Fibroblast of lung (primary cell): ENCODE results near the gene ERGIC1. TPM values are rescaled to one million over a fixed set of nuclear protein-coding genes. Genes with fewer than 3 reads are reported as not detected.

ENCODE experiments used
- DNase-seq, 2 donors: peaks; one replicate each; pipeline versions ENCODE4 v3.0.0 to v3.0.0-alpha.2; 2010; ENCODE audit warnings: low read depth in 2 of 2
- H2AFZ ChIP-seq: 2 replicates; pipeline ENCODE4 v1.5.1; 2012; ENCODE audit warnings: low read length, control low read depth, inconsistent platforms
- H3K27ac ChIP-seq: 2 replicates; pipeline ENCODE4 v1.5.1; 2011; ENCODE audit warnings: low read length, control low read depth; ENCODE audit not compliant: insufficient read depth
- H3K27me3 ChIP-seq: 2 replicates; pipeline ENCODE4 v1.5.1; 2011; ENCODE audit warnings: mild to moderate bottlenecking, low read length; ENCODE audit not compliant: control insufficient read depth, insufficient read depth
- H3K36me3 ChIP-seq: 2 replicates; pipeline ENCODE4 v1.5.1; 2011; ENCODE audit warnings: low read length; ENCODE audit not compliant: control insufficient read depth, insufficient read depth
- H3K4me1 ChIP-seq: 2 replicates; pipeline ENCODE4 v1.5.1; 2011; ENCODE audit warnings: low read length; ENCODE audit not compliant: control insufficient read depth, insufficient read depth; ENCODE audit errors: extremely low read depth
- H3K4me2 ChIP-seq: 2 replicates; pipeline ENCODE4 v1.5.1; 2011; ENCODE audit warnings: low read length, control low read depth; ENCODE audit not compliant: insufficient read depth; ENCODE audit errors: extremely low read depth
- H3K4me3 ChIP-seq, 4 experiments: fragments of 200-600 bp in 1 of 4; sonication (generic) in 1 of 4; replicated peaks in 1 of 4; 2 replicates each; pipeline ENCODE4 v1.5.1; 2011 to 2016; ENCODE audit warnings: low read length in 4 of 4, low read depth in 3 of 4, mild to moderate bottlenecking in 3 of 4, control low read depth in 2 of 4, inconsistent platforms in 1 of 4, mixed read lengths in 1 of 4; ENCODE audit not compliant: insufficient read depth in 1 of 4; ENCODE audit errors: control extremely low read depth in 1 of 4
- H3K79me2 ChIP-seq: 2 replicates; pipeline ENCODE4 v1.5.1; 2012; ENCODE audit warnings: mild to moderate bottlenecking, low read length, inconsistent platforms; ENCODE audit not compliant: control insufficient read depth, insufficient read depth
- H3K9ac ChIP-seq: 2 replicates; pipeline ENCODE4 v1.5.1; 2011; ENCODE audit warnings: mild to moderate bottlenecking, low read length, control low read depth; ENCODE audit not compliant: insufficient read depth
- H3K9me3 ChIP-seq: 2 replicates; pipeline ENCODE4 v1.5.1; 2012; ENCODE audit warnings: low read depth, low read length; ENCODE audit not compliant: control insufficient read depth, insufficient read depth
- H4K20me1 ChIP-seq: 2 replicates; pipeline ENCODE4 v1.5.1; 2011; ENCODE audit warnings: low read length; ENCODE audit not compliant: control insufficient read depth, insufficient read depth; ENCODE audit errors: extremely low read depth
- EZH2 ChIP-seq: IDR thresholded peaks from 2 replicates; pipeline ENCODE4 v1.5.1; 2012; ENCODE audit warnings: low read length, control low read depth, mild to moderate bottlenecking; ENCODE audit errors: missing control alignments
- polyA plus RNA-seq, 2 donors: library from polyadenylated mRNA; depleted of rRNA in 1 of 2; stranded (reverse) in 1 of 2; unstranded in 1 of 2; fragments of >200 nt; gene quantifications; 2 replicates each; pipeline ENCODE4 v1.2.1, GENCODE V29; 2011 to 2012; ENCODE audit warnings: missing spikeins in 1 of 2
- total RNA-seq: library from RNA; depleted of rRNA; stranded (reverse); fragments of >200 nt; gene quantifications from 2 replicates; pipeline ENCODE4 v1.2.1, GENCODE V29; 2014
- TF ChIP-seq, protein P1 (sequence below), 2 donors: IDR thresholded peaks in 1 of 2; conservative IDR thresholded peaks in 1 of 2; 1 replicate in 1 of 2; 2 replicates in 1 of 2; pipeline ENCODE4 v1.5.1; 2011 to 2012; ENCODE audit warnings: low read length in 2 of 2, control low read depth in 1 of 2, inconsistent platforms in 1 of 2, low read depth in 1 of 2, mild to moderate bottlenecking in 1 of 2

The ERGIC1 gene
- total and polyA plus RNA-seq, 2 donors (not counting 1 experiment from before 2014, with no cell fraction given): 113 to 171 TPM

DNA sequence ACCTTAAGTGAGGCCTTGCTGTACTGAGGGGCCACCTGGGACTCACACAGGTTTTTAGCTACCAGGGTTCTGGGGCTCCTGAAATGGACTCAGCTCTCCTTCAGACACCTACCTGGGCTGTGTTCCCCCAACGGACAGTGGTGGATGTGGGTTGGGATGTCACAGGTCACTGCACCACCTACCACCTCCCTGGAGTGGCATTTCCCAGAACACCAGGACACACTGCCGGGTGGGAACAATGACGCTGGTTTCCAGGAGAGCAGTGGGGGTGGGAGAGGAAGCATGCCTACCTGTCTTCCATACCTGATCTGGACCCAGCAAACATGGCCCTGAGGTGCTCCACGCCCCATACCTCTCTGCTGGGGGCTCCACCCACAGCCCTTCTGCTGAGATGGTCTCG, 20.9 kb downstream of the ERGIC1 start:
- Histone ChIP-seq H4K20me1 (no peaks in the 10 kb centered on the region), H3K9me3 (no peaks in the 10 kb centered on the region), H3K27me3 (no peaks in the 10 kb centered on the region), H3K9ac (peak overlapping the region; percentile 18), H3K4me1 (peaks cover 49% of the 10 kb centered on the region), H3K4me3 (no peak overlapping the region), H3K4me2 (peak overlapping the region; percentile 18), H3K79me2 (peaks cover 70% of the 10 kb centered on the region), H3K36me3 (peaks cover 2% of the 10 kb centered on the region), H3K27ac (peak overlapping the region; percentile 81), H2AFZ (no peak overlapping the region)
- DNase-seq: no peak
- TF ChIP-seq EZH2: no peak
- TF ChIP-seq, protein P1, sequence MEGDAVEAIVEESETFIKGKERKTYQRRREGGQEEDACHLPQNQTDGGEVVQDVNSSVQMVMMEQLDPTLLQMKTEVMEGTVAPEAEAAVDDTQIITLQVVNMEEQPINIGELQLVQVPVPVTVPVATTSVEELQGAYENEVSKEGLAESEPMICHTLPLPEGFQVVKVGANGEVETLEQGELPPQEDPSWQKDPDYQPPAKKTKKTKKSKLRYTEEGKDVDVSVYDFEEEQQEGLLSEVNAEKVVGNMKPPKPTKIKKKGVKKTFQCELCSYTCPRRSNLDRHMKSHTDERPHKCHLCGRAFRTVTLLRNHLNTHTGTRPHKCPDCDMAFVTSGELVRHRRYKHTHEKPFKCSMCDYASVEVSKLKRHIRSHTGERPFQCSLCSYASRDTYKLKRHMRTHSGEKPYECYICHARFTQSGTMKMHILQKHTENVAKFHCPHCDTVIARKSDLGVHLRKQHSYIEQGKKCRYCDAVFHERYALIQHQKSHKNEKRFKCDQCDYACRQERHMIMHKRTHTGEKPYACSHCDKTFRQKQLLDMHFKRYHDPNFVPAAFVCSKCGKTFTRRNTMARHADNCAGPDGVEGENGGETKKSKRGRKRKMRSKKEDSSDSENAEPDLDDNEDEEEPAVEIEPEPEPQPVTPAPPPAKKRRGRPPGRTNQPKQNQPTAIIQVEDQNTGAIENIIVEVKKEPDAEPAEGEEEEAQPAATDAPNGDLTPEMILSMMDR (conservative IDR thresholded peaks at IDR 0.05 in 1 of 2, IDR thresholded peaks at IDR 0.05 in 1 of 2; ENCODE audit: low read depth in 1 of 2, low read length in 2 of 2): no peak

- no peaks in the 10 kb centered on the region for H4K20me1 ChIP-seq
- H3K36me3 ChIP-seq: peaks cover 2% of the 10 kb centered on the region
- TF ChIP-seq, protein P1 (conservative IDR thresholded peaks at IDR 0.05 in 1 of 2, IDR thresholded peaks at IDR 0.05 in 1 of 2; ENCODE audit: low read depth in 1 of 2, low read length in 2 of 2): no peak
- TF ChIP-seq EZH2: no peak
- H3K4me2 ChIP-seq: peak overlapping the region; percentile 18
- H3K79me2 ChIP-seq: peaks cover 68% of the 10 kb centered on the region
- H3K4me3 ChIP-seq: no peak overlapping the region
- peaks cover 57% of the 10 kb centered on the region for H3K4me1 ChIP-seq
- DNase-seq: peak in 1 of 2 donors; percentile 62
- H3K27me3 ChIP-seq: no peaks in the 10 kb centered on the region
- no peak overlapping the region for H2AFZ ChIP-seq
- H3K9ac ChIP-seq: no peak overlapping the region
- H3K27ac ChIP-seq: peak overlapping the region; percentile 81
- no peaks in the 10 kb centered on the region for H3K9me3 ChIP-seq
Observed at GRCh38 chr5:172855597-172856292, 21.7 kb downstream of the ERGIC1 start.

- no peak overlapping the region for H2AFZ ChIP-seq
- H3K27me3 ChIP-seq: no peaks in the 10 kb centered on the region
- peaks cover 63% of the 10 kb centered on the region for H3K4me1 ChIP-seq
- no peaks in the 10 kb centered on the region for H3K9me3 ChIP-seq
- H3K36me3 ChIP-seq: peaks cover 2% of the 10 kb centered on the region
- TF ChIP-seq, protein P1 (conservative IDR thresholded peaks at IDR 0.05 in 1 of 2, IDR thresholded peaks at IDR 0.05 in 1 of 2; ENCODE audit: low read depth in 1 of 2, low read length in 2 of 2): no peak
- no peak for TF ChIP-seq EZH2
- no peak overlapping the region for H3K9ac ChIP-seq
- no peak for DNase-seq
- H4K20me1 ChIP-seq: no peaks in the 10 kb centered on the region
- H3K4me2 ChIP-seq: no peak overlapping the region
- peaks cover 73% of the 10 kb centered on the region for H3K79me2 ChIP-seq
- peak overlapping the region; percentile 81 for H3K27ac ChIP-seq
- no peak overlapping the region for H3K4me3 ChIP-seq
Observed at GRCh38 chr5:172856336-172856735, 22.3 kb downstream of the ERGIC1 start.
